AG09309 (cell line): ENCODE results near the gene DDX25.

Experiments used
- DNase-seq: peaks from one replicate; pipeline ENCODE4 v3.0.0-alpha.2; 2010; ENCODE audit warnings: low read depth
- H3K4me3 ChIP-seq: 2 replicates; pipeline ENCODE4 v1.5.1; 2011; ENCODE audit warnings: mild to moderate bottlenecking, low read depth, low read length, moderate library complexity; ENCODE audit not compliant: control insufficient read depth
- CTCF ChIP-seq: IDR thresholded peaks from 2 replicates; pipeline ENCODE4 v1.5.1; 2011; ENCODE audit warnings: mild to moderate bottlenecking, low read depth, low read length, inconsistent platforms; ENCODE audit not compliant: insufficient read depth, control insufficient read depth; ENCODE audit errors: missing control alignments

The DDX25 gene

GRCh38 chr11:125935056-125935455 is 30.7 kb downstream of the DDX25 start:
- no peak for TF ChIP-seq CTCF
- no peak for DNase-seq
- H3K4me3 ChIP-seq: no peak overlapping the region

GRCh38 chr11:125935618-125936199 is 31.4 kb downstream of the DDX25 start:
- no peak for DNase-seq
- no peak overlapping the region for H3K4me3 ChIP-seq
- no peak for TF ChIP-seq CTCF

GRCh38 chr11:125938418-125938817 is 34.1 kb downstream of the DDX25 start:
- DNase-seq: no peak
- TF ChIP-seq CTCF: no peak
- no peak overlapping the region for H3K4me3 ChIP-seq

- H3K4me3 ChIP-seq: no peak overlapping the region
- TF ChIP-seq CTCF: no peak
- DNase-seq: no peak
Observed at GRCh38 chr11:125939081-125939521, 34.8 kb downstream of the DDX25 start.

- H3K4me3 ChIP-seq: no peak overlapping the region
Observed at GRCh38 chr11:125940145-125940544, 35.8 kb downstream of the DDX25 start.

GRCh38 chr11:125941267-125941618 is 36.9 kb downstream of the DDX25 start:
- DNase-seq: no peak
- no peak for TF ChIP-seq CTCF
- no peak overlapping the region for H3K4me3 ChIP-seq

More at GRCh38 chr11:125940145-125940544, 35.8 kb downstream of the DDX25 start:
- no peak for TF ChIP-seq CTCF
- no peak for DNase-seq
